H1 (cell line): ENCODE data around the gene FRRS1. TPM values are rescaled to one million over a fixed set of nuclear protein-coding genes. Genes with fewer than 3 reads are reported as not detected.

Experiments used
- CTCF ChIA-PET: fragments of 300-600 bp; sonication (Branson Sonifier 250); formaldehyde crosslinking; loops from one replicate; lab custom pipeline; 2021; ENCODE audit not compliant: partially characterized antibody; lab: Charles Lee
- POLR2A ChIA-PET: fragments of 300-600 bp; sonication (Branson Sonifier 250); formaldehyde crosslinking; loops from one replicate; lab custom pipeline; 2021; ENCODE audit warnings: inconsistent platforms; ENCODE audit not compliant: partially characterized antibody; lab: Charles Lee
- DNase-seq, 2 experiments: peaks; one replicate each; pipeline versions ENCODE4 v3.0.0 to v3.0.0-alpha.2; 2010 to 2022; ENCODE audit warnings: low spot score in 2 of 2, low read depth in 1 of 2, mixed read lengths in 1 of 2
- FAIRE-seq: peaks from 2 replicates; lab custom pipeline; 2011; peaks lifted over from hg19 to GRCh38; lab: Jason Lieb, UNC
- H2AFZ ChIP-seq: 2 replicates; pipeline ENCODE4 v1.8.1; 2012; ENCODE audit warnings: low read length, inconsistent platforms
- H2AK5ac ChIP-seq: 2 replicates; pipeline ENCODE4 v1.6.1; 2013; ENCODE audit warnings: low read depth, low read length
- H2BK120ac ChIP-seq: replicated peaks from 2 replicates; pipeline ENCODE3; 2013; ENCODE audit warnings: low read depth, low read length, inconsistent platforms
- H2BK12ac ChIP-seq: 2 replicates; pipeline ENCODE4 v1.6.1; 2013; ENCODE audit warnings: low read depth, low read length
- H2BK15ac ChIP-seq: 2 replicates; pipeline ENCODE4 v1.6.1; 2013; ENCODE audit warnings: low read length
- H2BK20ac ChIP-seq: 2 replicates; pipeline ENCODE4 v1.6.1; 2013; ENCODE audit warnings: low read length
- H2BK5ac ChIP-seq: 2 replicates; pipeline ENCODE4 v1.6.1; 2013; ENCODE audit warnings: low read depth, low read length
- H3K14ac ChIP-seq: 2 replicates; pipeline ENCODE4 v1.6.1; 2013; ENCODE audit warnings: inconsistent platforms; ENCODE audit not compliant: insufficient read length
- H3K18ac ChIP-seq: 2 replicates; pipeline ENCODE4 v1.6.1; 2013; ENCODE audit warnings: low read length; ENCODE audit errors: extremely low read depth
- H3K23ac ChIP-seq: 2 replicates; pipeline ENCODE4 v1.6.1; 2013; ENCODE audit warnings: inconsistent platforms; ENCODE audit not compliant: insufficient read length
- H3K23me2 ChIP-seq: 2 replicates; pipeline ENCODE4 v1.6.1; 2013; ENCODE audit warnings: low read depth, low read length
- H3K27ac ChIP-seq: 2 replicates; pipeline ENCODE4 v1.6.1; 2011; ENCODE audit warnings: low read depth, low read length, inconsistent platforms
- H3K27me3 ChIP-seq, 4 experiments: replicated peaks in 1 of 4; 1 replicate in 1 of 4; 2 replicates in 3 of 4; pipeline versions ENCODE4 v1.6.1 to v1.8.1; 2011 to 2013; ENCODE audit warnings: low read length in 3 of 4, mild to moderate bottlenecking in 3 of 4, inconsistent platforms in 2 of 4, mixed read lengths in 2 of 4, moderate library complexity in 1 of 4; ENCODE audit not compliant: control insufficient read depth in 3 of 4, insufficient read depth in 3 of 4; ENCODE audit errors: extremely low read depth in 1 of 4
- H3K36me3 ChIP-seq, 4 experiments: 2 replicates each; pipeline versions ENCODE4 v1.6.1 to v1.8.1; 2011 to 2013; ENCODE audit warnings: mild to moderate bottlenecking in 4 of 4, low read length in 3 of 4, moderate library complexity in 2 of 4, control low read depth in 1 of 4, inconsistent platforms in 1 of 4; ENCODE audit not compliant: insufficient read depth in 4 of 4, control insufficient read depth in 2 of 4
- H3K4ac ChIP-seq: replicated peaks from 2 replicates; pipeline ENCODE3; 2013; ENCODE audit warnings: low read length, low read depth, mixed read lengths, inconsistent platforms; ENCODE audit not compliant: insufficient read length
- H3K4me1 ChIP-seq, 4 experiments: replicated peaks in 1 of 4; 1 replicate in 1 of 4; 2 replicates in 3 of 4; pipeline versions ENCODE4 v1.6.1 to v1.8.1; 2011 to 2013; ENCODE audit warnings: low read length in 3 of 4, inconsistent platforms in 2 of 4, mixed read lengths in 1 of 4; ENCODE audit not compliant: insufficient read depth in 4 of 4, control insufficient read depth in 3 of 4
- H3K4me2 ChIP-seq, 2 experiments: 2 replicates each; pipeline versions ENCODE4 v1.6.1 to v1.8.1; 2011 to 2013; ENCODE audit warnings: low read depth in 2 of 2, low read length in 2 of 2, control low read depth in 1 of 2, inconsistent platforms in 1 of 2, mild to moderate bottlenecking in 1 of 2; ENCODE audit not compliant: insufficient read depth in 1 of 2
- H3K4me3 ChIP-seq, 4 experiments: fragments of 200-600, 300-600 bp in 1 of 4; sonication (generic), shearing (Covaris generic), sonication (Bioruptor Twin) in 1 of 4; 2 replicates each; pipeline versions ENCODE4 v1.5.1 to v1.8.1; 2011 to 2016; ENCODE audit warnings: low read length in 4 of 4, low read depth in 3 of 4, control low read depth in 2 of 4, inconsistent platforms in 2 of 4, mild to moderate bottlenecking in 2 of 4, mixed read lengths in 1 of 4, moderate library complexity in 1 of 4; ENCODE audit not compliant: insufficient read depth in 2 of 4; ENCODE audit errors: extremely low read depth in 1 of 4
- H3K56ac ChIP-seq: replicated peaks from 2 replicates; pipeline ENCODE3; 2013; ENCODE audit warnings: low read depth, mild to moderate bottlenecking, mixed read lengths, low read length, inconsistent platforms; ENCODE audit not compliant: insufficient read length
- H3K79me1 ChIP-seq: 2 replicates; pipeline ENCODE4 v1.6.1; 2013; ENCODE audit warnings: low read depth, low read length, control low read depth
- H3K79me2 ChIP-seq, 2 experiments: 2 replicates each; pipeline versions ENCODE4 v1.6.1 to v1.8.1; 2012 to 2013; ENCODE audit warnings: low read length in 2 of 2, mild to moderate bottlenecking in 2 of 2, inconsistent platforms in 1 of 2; ENCODE audit not compliant: insufficient read depth in 2 of 2, control insufficient read depth in 1 of 2
- H3K9ac ChIP-seq, 4 experiments: replicated peaks in 1 of 4; 1 replicate in 1 of 4; 2 replicates in 3 of 4; pipeline versions ENCODE4 v1.6.1 to v1.8.1; 2011 to 2013; ENCODE audit warnings: low read depth in 3 of 4, low read length in 3 of 4, control low read depth in 2 of 4, mild to moderate bottlenecking in 2 of 4, moderate library complexity in 2 of 4, inconsistent platforms in 1 of 4; ENCODE audit errors: extremely low read depth in 1 of 4
- H3K9me3 ChIP-seq, 2 experiments: 2 replicates each; pipeline versions ENCODE4 v1.6.1 to v1.8.1; 2012 to 2013; ENCODE audit warnings: mild to moderate bottlenecking in 2 of 2, moderate library complexity in 2 of 2, control low read depth in 1 of 2, inconsistent platforms in 1 of 2, low read depth in 1 of 2, low read length in 1 of 2, mixed read lengths in 1 of 2; ENCODE audit not compliant: insufficient read depth in 2 of 2
- H4K20me1 ChIP-seq, 2 experiments: replicated peaks in 1 of 2; 2 replicates each; pipeline versions ENCODE3 to v1.8.1; 2011 to 2013; ENCODE audit warnings: inconsistent platforms in 2 of 2, low read length in 2 of 2, mild to moderate bottlenecking in 1 of 2; ENCODE audit not compliant: insufficient read depth in 2 of 2, control insufficient read depth in 1 of 2
- H4K5ac ChIP-seq: 2 replicates; pipeline ENCODE4 v1.6.1; 2013; ENCODE audit warnings: low read length, low read depth, mixed read lengths, inconsistent platforms; ENCODE audit not compliant: insufficient read length
- H4K8ac ChIP-seq: 2 replicates; pipeline ENCODE4 v1.8.0; 2013; ENCODE audit warnings: mild to moderate bottlenecking, moderate library complexity, low read length, inconsistent platforms; ENCODE audit not compliant: insufficient read depth; ENCODE audit errors: extremely low read depth
- H4K91ac ChIP-seq: replicated peaks from 2 replicates; pipeline ENCODE3; 2013; ENCODE audit warnings: low read length, mixed read lengths, inconsistent platforms; ENCODE audit not compliant: insufficient read length
- BACH1 ChIP-seq: IDR thresholded peaks from 2 replicates; pipeline ENCODE4 v1.6.1; 2012; ENCODE audit warnings: low read length, improper control_type of control experiment
- BCL11A ChIP-seq, 2 experiments: IDR thresholded peaks; one replicate each; pipeline ENCODE4 v1.6.1; 2011; ENCODE audit warnings: low read depth in 2 of 2, low read length in 2 of 2, mild to moderate bottlenecking in 2 of 2
- CBX5 ChIP-seq: fragments of 300-800, 300-1000 bp; sonication (generic); IDR thresholded peaks from 2 replicates; pipeline ENCODE4 v1.7.1; 2016; ENCODE audit warnings: antibody characterized with exemption, low read length, low read depth
- CHD1 ChIP-seq: IDR thresholded peaks from 2 replicates; pipeline ENCODE4 v1.6.1; 2012; ENCODE audit warnings: low read depth, low read length, improper control_type of control experiment
- GTF2F1 ChIP-seq: IDR thresholded peaks from 2 replicates; pipeline ENCODE4 v1.6.1; 2012; ENCODE audit warnings: low read depth, low read length, improper control_type of control experiment, borderline replicate concordance
- HDAC6 ChIP-seq: IDR thresholded peaks from one replicate; pipeline ENCODE4 v1.7.1; 2012; ENCODE audit warnings: low read depth, mild to moderate bottlenecking, inconsistent platforms, low read length, moderate library complexity
- KDM4A ChIP-seq: IDR thresholded peaks from one replicate; pipeline ENCODE4 v1.7.1; 2012; ENCODE audit warnings: low read depth, mild to moderate bottlenecking, moderate library complexity, low read length, inconsistent platforms; ENCODE audit not compliant: severe bottlenecking
- MAFK ChIP-seq: IDR thresholded peaks from 2 replicates; pipeline ENCODE4 v1.6.1; 2012; ENCODE audit warnings: low read depth, mild to moderate bottlenecking, improper control_type of control experiment, low read length
- RFX5 ChIP-seq: IDR thresholded peaks from 2 replicates; pipeline ENCODE4 v1.6.1; 2011; ENCODE audit warnings: low read depth, low read length, improper control_type of control experiment, borderline replicate concordance
- SIRT6 ChIP-seq: IDR thresholded peaks from one replicate; pipeline ENCODE4 v1.7.1; 2012; ENCODE audit warnings: low read length, inconsistent platforms
- SIX5 ChIP-seq: IDR thresholded peaks from 2 replicates; pipeline ENCODE4 v1.6.1; 2011; ENCODE audit warnings: mild to moderate bottlenecking, low read depth, low read length
- TAF1 ChIP-seq: IDR thresholded peaks from 2 replicates; pipeline ENCODE4 v1.6.1; 2011; ENCODE audit warnings: mild to moderate bottlenecking, low read depth, low read length
- TCF12 ChIP-seq: IDR thresholded peaks from 2 replicates; pipeline ENCODE4 v1.6.1; 2011; ENCODE audit warnings: low read depth, mild to moderate bottlenecking, low read length
- YY1 ChIP-seq: IDR thresholded peaks from 2 replicates; pipeline ENCODE4 v1.6.1; 2011; ENCODE audit warnings: low read depth, mild to moderate bottlenecking, low read length
- WGBS, 2 experiments: shearing (Covaris generic) in 1 of 2; methylation state at CpG; one replicate each; pipeline versions ENCODE4 v1.1.6 to v1.1.7; 2013 to 2015; ENCODE audit warnings: low lambda C conversion rate in 2 of 2, mixed read lengths in 2 of 2, inconsistent platforms in 1 of 2, low coverage in 1 of 2, missing lambda C conversion rate in 1 of 2; ENCODE audit not compliant: insufficient replicate concordance in 2 of 2, insufficient coverage in 1 of 2, insufficient read length in 1 of 2; ENCODE audit errors: extremely low coverage in 1 of 2, missing lambda C conversion rate in 1 of 2; 5-methylcytosine and 5-hydroxymethylcytosine counted together
- polyA plus RNA-seq, 7 experiments: library from polyadenylated mRNA; depleted of rRNA in 3 of 7; stranded (reverse) in 5 of 7; unstranded in 2 of 7; fragments of >200 nt in 5 of 7; fragments of 200-250 nt in 2 of 7; gene quantifications; 1 replicate in 5 of 7; 2 replicates in 1 of 7; 4 replicates in 1 of 7; pipeline versions ENCODE4 v1.2.1 to v1.2.3, GENCODE V29; 2011 to 2013; ENCODE audit warnings: missing spikeins in 2 of 7, mixed read lengths in 2 of 7
- total RNA-seq: library from RNA; stranded (reverse); fragmentation: NEBNext Ultra II Directional; extraction: Animal tissue kit (Norgen Biotek cat#: 25700); gene quantifications from 2 replicates; pipeline ENCODE4 v1.2.1, GENCODE V29; 2021
- TF ChIP-seq, protein P1 (sequence below): IDR thresholded peaks from 2 replicates; pipeline ENCODE4 v1.6.1; 2011; ENCODE audit warnings: low read depth, mild to moderate bottlenecking, low read length; ENCODE audit not compliant: insufficient read depth

FRRS1 gene
- total and polyA plus RNA-seq, 2 of the 8 experiments (the other 6 are each of a cell fraction or from before 2014, with no cell fraction given): 3.5 to 6.5 TPM

DNA sequence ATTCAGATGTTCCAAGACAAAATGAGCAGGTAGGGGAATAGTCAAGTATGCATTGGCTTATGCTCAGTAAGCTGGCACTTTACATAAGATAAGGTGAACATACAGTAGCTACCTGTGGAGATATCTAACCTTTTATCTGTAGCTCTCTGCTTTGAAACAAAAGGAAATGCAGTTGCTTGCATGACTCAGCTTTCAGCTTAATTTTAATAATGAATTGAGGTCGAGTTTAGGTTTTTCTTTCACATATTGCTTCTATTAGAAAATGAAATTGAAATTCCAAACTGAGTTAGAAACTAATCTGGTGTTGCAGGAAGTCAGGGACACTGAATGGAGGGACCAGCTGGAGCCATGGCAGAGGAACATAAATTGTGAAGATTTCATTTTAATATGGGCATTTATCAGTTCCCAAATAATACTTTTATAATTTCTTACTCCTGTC is 8.3 kb downstream of the FRRS1 start:
- H3K4me2 ChIP-seq: peak overlapping the region in 1 of 2 experiments; percentile 28; a peak in 2 of 4 replicates
- H3K36me3 ChIP-seq: no peaks in the 10 kb centered on the region
- TF ChIP-seq CHD1 (no peak), TAF1 (no peak), KDM4A (no peak), SIX5 (no peak), TCF12 (no peak), HDAC6 (no peak), YY1 (no peak), BACH1 (peak; percentile 77), SIRT6 (no peak), RFX5 (no peak), BCL11A (IDR thresholded peaks at IDR 0.05; ENCODE audit: low read depth in 2 of 2, low read length in 2 of 2) (no peak), CBX5 (no peak), MAFK (peak; percentile 53; the same call in 1 of the 2 replicates), GTF2F1 (no peak)
- TF ChIP-seq, protein P1, sequence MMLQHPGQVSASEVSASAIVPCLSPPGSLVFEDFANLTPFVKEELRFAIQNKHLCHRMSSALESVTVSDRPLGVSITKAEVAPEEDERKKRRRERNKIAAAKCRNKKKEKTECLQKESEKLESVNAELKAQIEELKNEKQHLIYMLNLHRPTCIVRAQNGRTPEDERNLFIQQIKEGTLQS: no peak
- TF ChIP-seq, all 59 proteins: peak for 2
- Histone ChIP-seq H3K18ac (0 out of 2 replicates have a peak overlapping the region, but pooled peaks have one; percentile 14), H3K56ac (no peak overlapping the region), H2AK5ac (no peak overlapping the region), H3K4me1 (peaks cover 0 to 8% (median 1%) of the 10 kb centered on the region in 4 experiments; a peak in 2 of 7 replicates), H3K9ac (peak overlapping the region in 1 of 4 experiments; percentile 37; a peak in 2 of 7 replicates), H3K23ac (no peak overlapping the region), H3K79me1 (no peaks in the 10 kb centered on the region), H3K79me2 (peaks cover 0 to 3% of the 10 kb centered on the region in 2 experiments; a peak in 1 of 4 replicates), H3K4me3 (no peak overlapping the region), H2BK12ac (no peak overlapping the region), H2BK5ac (no peak overlapping the region), H4K20me1 (no peaks in the 10 kb centered on the region), H3K14ac (no peak overlapping the region), H4K8ac (no peak overlapping the region), H4K5ac (no peak overlapping the region), H3K4ac (no peak overlapping the region), H3K27ac (no peak overlapping the region), H3K27me3 (no peaks in the 10 kb centered on the region), H2AFZ (no peak overlapping the region), H2BK120ac (no peak overlapping the region), H2BK20ac (no peak overlapping the region), H2BK15ac (no peak overlapping the region), H4K91ac (no peak overlapping the region), H3K23me2 (no peaks in the 10 kb centered on the region), H3K9me3 (peaks cover 0 to 2% of the 10 kb centered on the region in 2 experiments; a peak in 1 of 4 replicates)
- whole genome bisulfite sequencing, 2 experiments: 0% methylated on average over 1 of the region's 1 CpG; no CpG with 5 or more reads in 1 of the 2 experiments
- POLR2A ChIA-PET: no interaction called here
- CTCF ChIA-PET: no interaction called here
- DNase-seq (no peak), FAIRE-seq (no peak)
